Activated CD4-positive, alpha-beta T cell treated with anti-CD3 and anti-CD28 coated beads for 48 hours (primary cell): Measurements from ENCODE around the gene FBLN1.

ENCODE experiments used
- DNase-seq: peaks from one replicate; pipeline ENCODE4 v3.0.0-alpha.2; 2020

The FBLN1 gene

GRCh38 chr22:45644714-45645113, 142.0 kb downstream of the FBLN1 start:
- DNase-seq = no peak

GRCh38 chr22:45645150-45645525, 142.5 kb downstream of the FBLN1 start:
- no peak for DNase-seq

DNA sequence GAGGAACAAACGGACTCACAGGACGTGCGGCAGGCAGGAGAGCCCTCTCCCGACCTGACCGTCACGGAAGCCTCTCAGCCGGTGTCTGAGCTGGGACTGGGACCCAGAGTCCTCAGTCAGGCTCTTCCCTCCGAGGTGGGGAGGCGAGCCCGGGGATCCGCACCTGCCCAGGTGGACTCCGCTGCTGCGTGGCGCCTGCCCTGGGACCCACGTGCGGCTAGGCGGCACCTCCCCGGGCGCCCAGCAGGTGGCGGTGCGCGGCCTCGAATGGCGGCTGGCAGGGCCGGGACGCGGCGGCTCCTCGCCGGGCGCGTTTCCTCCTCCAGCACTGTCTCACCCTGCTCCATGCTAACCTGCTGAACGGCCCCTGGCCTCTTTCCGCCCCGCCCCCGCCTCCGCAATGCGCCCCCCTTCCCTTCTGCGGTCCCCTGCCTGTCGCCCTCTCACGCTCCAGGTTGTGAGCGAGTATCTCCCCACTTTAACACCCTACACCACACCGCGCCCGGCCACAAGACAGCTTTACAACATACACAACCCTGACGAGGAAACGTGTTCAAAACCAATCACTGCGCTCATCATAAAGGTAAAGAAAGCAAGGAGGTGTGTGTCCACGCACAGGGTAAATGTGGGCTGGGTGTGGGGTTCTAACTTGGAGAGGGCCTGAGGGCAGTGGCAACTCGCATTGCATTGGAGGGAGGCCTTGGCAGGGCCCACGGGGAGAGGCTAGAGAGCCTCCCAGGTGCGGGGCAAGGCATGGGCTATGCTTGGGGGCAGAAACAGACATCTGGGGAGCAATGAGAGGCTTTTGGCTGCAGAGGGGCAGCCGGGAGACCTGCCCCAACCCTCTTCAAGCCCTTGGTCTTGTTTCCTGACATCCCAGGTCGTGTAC, 143.1 kb downstream of the FBLN1 start:
- DNase-seq = peak; percentile 86

- no peak for DNase-seq
Observed at GRCh38 chr22:45647532-45648225, 145.0 kb downstream of the FBLN1 start.

DNA sequence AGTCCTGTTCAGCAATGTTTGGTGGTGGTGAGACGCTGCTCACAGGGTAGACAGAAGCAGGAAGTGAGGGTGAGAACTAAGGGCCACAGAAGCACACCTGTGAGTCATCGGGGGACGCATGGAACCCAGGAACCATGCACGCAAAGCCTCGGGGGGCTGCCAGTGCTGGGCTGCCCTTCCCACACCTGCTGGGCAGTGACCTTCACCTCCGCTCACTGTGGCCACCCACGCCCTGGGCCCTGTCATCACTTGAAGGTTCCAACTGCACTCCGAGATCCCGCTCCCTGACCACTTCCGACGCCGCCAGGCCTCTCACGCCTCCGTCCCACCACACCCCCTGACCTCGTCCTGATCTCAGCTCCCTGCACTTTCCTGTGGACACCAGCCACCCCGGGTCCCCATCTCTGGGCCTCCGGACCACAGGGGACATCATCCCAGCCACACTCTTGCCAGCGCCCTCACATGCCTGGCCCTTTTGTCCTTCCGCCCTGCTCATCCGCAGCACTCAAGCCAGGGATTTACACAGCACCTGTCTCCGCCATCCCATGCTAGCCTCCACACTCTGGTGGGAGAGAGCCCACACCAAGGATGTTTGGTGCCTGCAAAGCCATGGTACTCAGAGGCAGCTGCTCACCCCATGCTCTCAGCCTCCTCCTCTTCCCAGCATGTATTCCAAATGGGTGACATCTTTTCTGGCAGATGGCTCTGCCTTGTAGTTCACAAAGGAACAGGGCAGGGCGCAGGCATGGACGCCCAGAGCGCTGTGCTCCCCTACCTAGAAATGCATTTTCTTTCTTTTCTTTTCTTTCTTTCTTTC, 145.8 kb downstream of the FBLN1 start:
- no peak for DNase-seq

- DNase-seq = no peak
Observed at GRCh38 chr22:45649809-45650208, 147.1 kb downstream of the FBLN1 start.

GRCh38 chr22:45650721-45651120, 148.0 kb downstream of the FBLN1 start:
- DNase-seq = no peak
